WTC11 (cell line): ENCODE measurements around the gene TNS3. TPM values are rescaled to one million over a fixed set of nuclear protein-coding genes. Genes with fewer than 3 reads are reported as not detected.

Experiments used
- ATAC-seq: fragments of 200-7000 bp; cut with Tn5 transposase; 2 replicates; pipeline ENCODE4 v1.10.0; 2021; ENCODE audit warnings: mild to moderate bottlenecking, moderate library complexity
- CTCF ChIA-PET: fragments of 300-600 bp; sonication (Branson Sonifier 250); formaldehyde crosslinking; loops from one replicate; lab custom pipeline; 2021; ENCODE audit warnings: antibody characterized with exemption; lab: Charles Lee
- POLR2A ChIA-PET: fragments of 350-600 bp; sonication (Branson Sonifier 250); formaldehyde crosslinking; loops from one replicate; lab custom pipeline; 2021; ENCODE audit warnings: antibody characterized with exemption; lab: Charles Lee
- DNase-seq: peaks from one replicate; pipeline ENCODE4 v3.0.0; 2021; ENCODE audit warnings: low spot score
- H3K27ac Mint-ChIP-seq: 2 replicates; pipeline ENCODE4 v1.8.0; 2021; ENCODE audit warnings: mixed read lengths
- H3K27me3 Mint-ChIP-seq: 2 replicates; pipeline ENCODE4 v1.8.0; 2021; ENCODE audit warnings: low read depth, mild to moderate bottlenecking, moderate library complexity, mixed read lengths
- H3K36me3 Mint-ChIP-seq: 2 replicates; pipeline ENCODE4 v1.8.0; 2021; ENCODE audit warnings: mixed read lengths
- H3K4me1 Mint-ChIP-seq: 2 replicates; pipeline ENCODE4 v1.8.0; 2022; ENCODE audit warnings: mixed read lengths
- H3K4me3 Mint-ChIP-seq: 2 replicates; pipeline ENCODE4 v1.8.0; 2021; ENCODE audit warnings: mild to moderate bottlenecking, moderate library complexity, mixed read lengths
- H3K9me3 Mint-ChIP-seq: 2 replicates; pipeline ENCODE4 v1.8.0; 2021; ENCODE audit warnings: mixed read lengths
- CTCF ChIP-seq: fragments of 200-600 bp; IDR thresholded peaks from 2 replicates; pipeline ENCODE4 v1.8.0; 2022; ENCODE audit warnings: antibody characterized with exemption
- E2F5 ChIP-seq: sonication (generic); formaldehyde crosslinking; IDR thresholded peaks from 2 replicates; pipeline ENCODE4 v1.8.1; 2022; ENCODE audit warnings: mild to moderate bottlenecking, moderate library complexity, missing genetic modification reagents
- FOXP1 ChIP-seq: sonication (generic); formaldehyde crosslinking; IDR thresholded peaks from 2 replicates; pipeline ENCODE4 v1.8.0; 2022; ENCODE audit warnings: missing genetic modification reagents, mild to moderate bottlenecking, moderate library complexity, borderline replicate concordance
- GTF2I ChIP-seq: fragments of 250-450 bp; sonication (Bioruptor Pico); conservative IDR thresholded peaks from 2 replicates; pipeline ENCODE4 v1.4.0; 2021; ENCODE audit warnings: mild to moderate bottlenecking
- JAZF1 ChIP-seq: fragments of 250-450 bp; sonication (Bioruptor Pico); IDR thresholded peaks from 2 replicates; pipeline ENCODE4 v1.9.0; 2021; ENCODE audit warnings: moderate library complexity, mild to moderate bottlenecking, inconsistent platforms
- MAX ChIP-seq: sonication (generic); formaldehyde crosslinking; IDR thresholded peaks from 2 replicates; pipeline ENCODE4 v1.8.0; 2022; ENCODE audit warnings: mild to moderate bottlenecking, missing genetic modification reagents
- NFATC4 ChIP-seq: fragments of 250-450 bp; sonication (Bioruptor Pico); IDR thresholded peaks from 2 replicates; pipeline ENCODE4 v1.9.0; 2021; ENCODE audit warnings: mild to moderate bottlenecking
- OVOL2 ChIP-seq: fragments of 250-450 bp; sonication (Bioruptor Pico); IDR thresholded peaks from 2 replicates; pipeline ENCODE4 v1.9.0; 2021; ENCODE audit warnings: mild to moderate bottlenecking, borderline replicate concordance
- RORB ChIP-seq: fragments of 250-450 bp; sonication (Bioruptor Pico); IDR thresholded peaks from 2 replicates; pipeline ENCODE4 v1.9.0; 2021; ENCODE audit warnings: mild to moderate bottlenecking
- SMAD3 ChIP-seq: sonication (generic); formaldehyde crosslinking; IDR thresholded peaks from 2 replicates; pipeline ENCODE4 v1.8.0; 2022; ENCODE audit warnings: missing genetic modification reagents, mild to moderate bottlenecking, borderline replicate concordance
- SOX15 ChIP-seq: fragments of 250-450 bp; sonication (Bioruptor Pico); IDR thresholded peaks from 2 replicates; pipeline ENCODE4 v1.9.0; 2021; ENCODE audit warnings: mild to moderate bottlenecking
- TEAD1 ChIP-seq: sonication (generic); formaldehyde crosslinking; IDR thresholded peaks from 2 replicates; pipeline ENCODE4 v1.8.0; 2022; ENCODE audit warnings: mild to moderate bottlenecking, missing genetic modification reagents
- TEAD4 ChIP-seq: sonication (generic); formaldehyde crosslinking; IDR thresholded peaks from 2 replicates; pipeline ENCODE4 v1.8.0; 2022; ENCODE audit warnings: mild to moderate bottlenecking, missing genetic modification reagents
- ZMAT4 ChIP-seq: fragments of 250-450 bp; sonication (Bioruptor Pico); IDR thresholded peaks from 2 replicates; pipeline ENCODE4 v1.9.0; 2021; ENCODE audit warnings: mild to moderate bottlenecking
- ZNF121 ChIP-seq: sonication (generic); formaldehyde crosslinking; IDR thresholded peaks from 2 replicates; pipeline ENCODE4 v1.8.0; 2023; ENCODE audit warnings: missing genetic modification reagents
- ZNF219 ChIP-seq: sonication (generic); formaldehyde crosslinking; IDR thresholded peaks from 2 replicates; pipeline ENCODE4 v1.8.0; 2023; ENCODE audit warnings: missing genetic modification reagents, mild to moderate bottlenecking, borderline replicate concordance
- ZNF232 ChIP-seq: sonication (generic); formaldehyde crosslinking; IDR thresholded peaks from 2 replicates; pipeline ENCODE4 v1.8.0; 2022; ENCODE audit warnings: mild to moderate bottlenecking, missing genetic modification reagents
- ZNF281 ChIP-seq: sonication (generic); formaldehyde crosslinking; IDR thresholded peaks from 2 replicates; pipeline ENCODE4 v1.8.0; 2023; ENCODE audit warnings: mild to moderate bottlenecking, missing genetic modification reagents
- ZNF416 ChIP-seq: fragments of 250-450 bp; sonication (Bioruptor Pico); IDR thresholded peaks from 2 replicates; pipeline ENCODE4 v1.9.0; 2021; ENCODE audit warnings: mild to moderate bottlenecking, inconsistent platforms
- ZNF425 ChIP-seq: fragments of 250-450 bp; sonication (Bioruptor Pico); conservative IDR thresholded peaks from 2 replicates; pipeline ENCODE4 v1.9.0; 2021; ENCODE audit warnings: mild to moderate bottlenecking
- total RNA-seq: library from RNA; stranded (reverse); gene quantifications from 3 replicates; pipeline ENCODE4 v1.2.3, GENCODE V29; 2021
- TF ChIP-seq, protein P1 (sequence below): sonication (generic); formaldehyde crosslinking; IDR thresholded peaks from 2 replicates; pipeline ENCODE4 v1.8.1; 2023; ENCODE audit warnings: mild to moderate bottlenecking, missing genetic modification reagents, moderate library complexity
- TF ChIP-seq, protein P2 (sequence below): sonication (generic); formaldehyde crosslinking; conservative IDR thresholded peaks from 2 replicates; pipeline ENCODE4 v1.8.1; 2022; ENCODE audit warnings: mild to moderate bottlenecking, missing genetic modification reagents

Gene TNS3
- total RNA-seq, 1 experiment from 2014 or later, result 37.7 TPM

- H3K36me3 Mint-ChIP-seq, result no peaks in the 10 kb centered on the region; the same call in 1 of the 2 replicates
- no peak overlapping the region for H3K4me3 Mint-ChIP-seq
- ATAC-seq, result no peak
- H3K4me1 Mint-ChIP-seq, result peaks cover 12% of the 10 kb centered on the region
- CTCF ChIA-PET, result interaction anchor here (0.7 to 2.0 kb wide), 10 partner anchors 14 to 508 kb away, joined by 3 to 16 read pairs (median 6); no protein-coding TSS in a partner anchor
- POLR2A ChIA-PET, result no interaction called here
- DNase-seq, result no peak
- no peak overlapping the region for H3K27ac Mint-ChIP-seq
- no peaks in the 10 kb centered on the region for H3K9me3 Mint-ChIP-seq
- TF ChIP-seq ZNF232 (CRISPR knock-in tag), result no peak
- no peaks in the 10 kb centered on the region for H3K27me3 Mint-ChIP-seq
Measured at GRCh38 chr7:47301657-47302295, 280.1 kb downstream of the TNS3 start.

DNA sequence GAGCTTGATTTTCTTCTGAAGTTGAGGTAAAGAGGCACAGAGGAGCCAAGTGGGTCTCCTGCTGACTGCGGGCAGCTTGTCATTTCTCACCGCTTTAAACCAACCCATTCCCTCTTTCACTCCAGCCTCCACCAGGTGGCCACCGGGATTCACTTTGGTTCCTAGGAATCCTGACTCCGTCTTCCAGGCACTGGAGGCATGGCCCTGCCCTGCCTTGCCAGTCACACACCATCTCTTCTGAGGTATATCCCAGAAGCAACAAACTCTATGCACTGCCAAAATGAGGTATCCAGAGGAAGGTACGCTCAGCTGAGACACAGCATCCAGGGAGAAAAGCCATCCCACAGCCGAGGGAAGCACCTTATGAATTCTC, 280.8 kb downstream of the TNS3 start:
- TF ChIP-seq SOX15 (CRISPR knock-in tag) (no peak), ZNF232 (CRISPR knock-in tag) (no peak), MAX (CRISPR knock-in tag) (no peak), ZNF281 (no peak), SMAD3 (no peak), ZNF425 (CRISPR knock-in tag) (no peak), RORB (CRISPR knock-in tag) (no peak), ZMAT4 (CRISPR knock-in tag) (no peak), OVOL2 (CRISPR knock-in tag) (no peak), ZNF121 (CRISPR knock-in tag) (no peak)
- TF ChIP-seq, protein P1, sequence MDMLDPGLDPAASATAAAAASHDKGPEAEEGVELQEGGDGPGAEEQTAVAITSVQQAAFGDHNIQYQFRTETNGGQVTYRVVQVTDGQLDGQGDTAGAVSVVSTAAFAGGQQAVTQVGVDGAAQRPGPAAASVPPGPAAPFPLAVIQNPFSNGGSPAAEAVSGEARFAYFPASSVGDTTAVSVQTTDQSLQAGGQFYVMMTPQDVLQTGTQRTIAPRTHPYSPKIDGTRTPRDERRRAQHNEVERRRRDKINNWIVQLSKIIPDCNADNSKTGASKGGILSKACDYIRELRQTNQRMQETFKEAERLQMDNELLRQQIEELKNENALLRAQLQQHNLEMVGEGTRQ (CRISPR knock-in tag), result no peak
- TF ChIP-seq, protein P2, sequence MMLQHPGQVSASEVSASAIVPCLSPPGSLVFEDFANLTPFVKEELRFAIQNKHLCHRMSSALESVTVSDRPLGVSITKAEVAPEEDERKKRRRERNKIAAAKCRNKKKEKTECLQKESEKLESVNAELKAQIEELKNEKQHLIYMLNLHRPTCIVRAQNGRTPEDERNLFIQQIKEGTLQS (CRISPR knock-in tag), result no peak
- Mint-ChIP-seq H3K27ac (no peak overlapping the region), H3K27me3 (no peaks in the 10 kb centered on the region), H3K36me3 (no peaks in the 10 kb centered on the region; the same call in 1 of the 2 replicates), H3K9me3 (no peaks in the 10 kb centered on the region), H3K4me3 (no peak overlapping the region), H3K4me1 (peaks cover 12% of the 10 kb centered on the region)
- ChIA-PET POLR2A (no interaction called here), CTCF (interaction anchor here (0.5 to 2.0 kb wide), 22 partner anchors 14 to 549 kb away, joined by 3 to 16 read pairs (median 4); no protein-coding TSS in a partner anchor)
- DNase-seq, result peak; percentile 62
- peak; percentile 79 for ATAC-seq

DNA sequence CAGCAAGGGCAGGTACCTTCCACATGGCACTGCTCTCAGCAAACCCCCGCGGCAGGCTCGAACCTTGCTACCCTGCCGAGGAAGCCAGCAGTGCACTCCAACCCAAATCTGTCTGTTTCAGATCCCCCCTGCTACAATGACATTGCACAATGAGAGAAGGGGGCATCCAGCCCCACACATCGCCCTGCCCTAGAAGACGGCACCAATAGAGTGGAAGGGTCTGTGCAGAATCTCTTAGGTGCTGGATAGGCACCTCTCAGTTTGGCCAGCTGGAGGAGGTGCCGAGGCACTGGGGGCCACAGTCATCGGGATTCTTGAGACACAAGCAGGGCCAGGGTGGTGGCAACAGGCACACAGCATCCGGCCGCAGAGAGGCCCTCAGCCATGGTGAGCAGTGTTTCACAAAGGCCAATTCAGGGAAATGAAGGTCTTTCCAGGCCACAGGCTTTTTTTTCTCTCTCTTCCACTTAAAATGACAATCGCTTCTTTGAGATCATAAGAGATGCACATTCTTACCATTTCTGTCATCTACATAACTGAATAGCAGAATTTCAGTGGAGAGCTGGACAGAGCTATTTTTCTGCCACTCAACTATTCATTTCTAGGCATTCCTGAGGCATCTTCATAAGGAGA, 281.3 kb downstream of the TNS3 start:
- no peak for DNase-seq
- peak overlapping the region; percentile 32; the same call in 1 of the 2 replicates for H3K27ac Mint-ChIP-seq
- TF ChIP-seq GTF2I (CRISPR knock-in tag) (no peak), E2F5 (CRISPR knock-in tag) (no peak), TEAD4 (no peak), NFATC4 (CRISPR knock-in tag) (no peak), CTCF (no peak), JAZF1 (CRISPR knock-in tag) (no peak), ZNF416 (no peak), FOXP1 (CRISPR knock-in tag) (no peak), ZNF219 (CRISPR knock-in tag) (no peak), OVOL2 (CRISPR knock-in tag) (no peak), TEAD1 (CRISPR knock-in tag) (no peak)

More for the DNA sequence above, 281.3 kb downstream of the TNS3 start:
- no peaks in the 10 kb centered on the region; the same call in 1 of the 2 replicates for H3K36me3 Mint-ChIP-seq
- POLR2A ChIA-PET, result no interaction called here
- no peak overlapping the region for H3K4me3 Mint-ChIP-seq
- H3K27me3 Mint-ChIP-seq, result no peaks in the 10 kb centered on the region
- no peaks in the 10 kb centered on the region for H3K9me3 Mint-ChIP-seq
- CTCF ChIA-PET, result interaction anchor here (0.5 to 2.0 kb wide), 21 partner anchors 13 to 550 kb away, joined by 3 to 16 read pairs (median 4); no protein-coding TSS in a partner anchor
- ATAC-seq, result no peak
- H3K4me1 Mint-ChIP-seq, result peaks cover 12% of the 10 kb centered on the region
